ENCODE data around the gene PPP1R3C.

The PPP1R3C gene

DNA sequence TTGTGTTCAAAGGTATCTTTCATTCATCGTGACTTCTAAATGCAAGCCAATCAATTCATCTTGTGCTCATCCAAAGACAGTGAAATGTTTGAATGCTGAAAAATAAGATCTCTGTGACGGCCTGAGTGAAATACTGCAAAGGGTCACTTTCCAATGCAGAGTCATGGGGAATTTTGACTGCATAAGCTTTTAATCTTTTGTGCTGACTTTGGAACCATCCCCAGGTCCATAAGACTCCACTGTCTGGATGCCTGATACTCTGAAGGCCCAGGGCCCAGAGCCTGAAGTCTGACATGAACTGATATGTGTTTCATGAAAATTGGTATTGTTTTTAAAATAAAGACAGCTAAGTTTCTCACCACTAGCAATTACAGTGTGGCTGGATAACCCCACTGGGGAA, 39.0 kb downstream of the PPP1R3C start:
- Histone ChIP-seq H3K9me3 (ENCODE audit: control insufficient read depth, low read depth, low read length) (no peaks in the 10 kb centered on the region), H3K4me1 (ENCODE audit: control insufficient read depth, low read depth, low read length) (no peaks in the 10 kb centered on the region), H3K36me3 (ENCODE audit: control insufficient read depth, low read depth, low read length) (no peaks in the 10 kb centered on the region), H3K4me3 (ENCODE audit: low read length) (no peak overlapping the region), H3K9ac (ENCODE audit: low read length) (no peak overlapping the region), H3K27ac (ENCODE audit: low read length) (no peak overlapping the region), H3K27me3 (ENCODE audit: control insufficient read depth, insufficient read depth, low read length) (no peaks in the 10 kb centered on the region)

DNA sequence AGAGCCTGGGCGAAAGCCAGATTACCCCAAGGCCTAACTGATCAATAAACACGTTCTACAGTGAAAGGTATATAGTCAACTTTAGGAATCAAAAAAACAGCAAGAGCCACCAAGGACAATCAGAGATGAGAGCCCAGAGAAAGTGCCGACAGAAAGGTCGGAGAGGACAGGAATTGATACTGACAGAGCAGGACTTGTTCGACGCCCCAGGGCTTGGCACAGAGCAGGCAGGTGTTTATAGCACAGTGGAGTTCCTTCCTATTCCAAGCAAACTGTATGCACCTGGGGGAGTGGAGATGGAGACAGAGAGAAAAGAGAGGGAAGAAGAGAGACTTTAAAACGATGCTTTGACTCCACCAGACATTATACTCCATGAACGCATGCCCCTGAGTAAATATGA, 39.5 kb downstream of the PPP1R3C start:
- Histone ChIP-seq H3K27me3 (ENCODE audit: control insufficient read depth, insufficient read depth, low read length) (no peaks in the 10 kb centered on the region), H3K4me3 (ENCODE audit: low read length) (no peak overlapping the region), H3K9ac (ENCODE audit: low read length) (no peak overlapping the region), H3K4me1 (ENCODE audit: control insufficient read depth, low read depth, low read length) (no peaks in the 10 kb centered on the region), H3K27ac (ENCODE audit: low read length) (no peak overlapping the region), H3K9me3 (ENCODE audit: control insufficient read depth, low read depth, low read length) (no peaks in the 10 kb centered on the region), H3K36me3 (ENCODE audit: control insufficient read depth, low read depth, low read length) (no peaks in the 10 kb centered on the region)

DNA sequence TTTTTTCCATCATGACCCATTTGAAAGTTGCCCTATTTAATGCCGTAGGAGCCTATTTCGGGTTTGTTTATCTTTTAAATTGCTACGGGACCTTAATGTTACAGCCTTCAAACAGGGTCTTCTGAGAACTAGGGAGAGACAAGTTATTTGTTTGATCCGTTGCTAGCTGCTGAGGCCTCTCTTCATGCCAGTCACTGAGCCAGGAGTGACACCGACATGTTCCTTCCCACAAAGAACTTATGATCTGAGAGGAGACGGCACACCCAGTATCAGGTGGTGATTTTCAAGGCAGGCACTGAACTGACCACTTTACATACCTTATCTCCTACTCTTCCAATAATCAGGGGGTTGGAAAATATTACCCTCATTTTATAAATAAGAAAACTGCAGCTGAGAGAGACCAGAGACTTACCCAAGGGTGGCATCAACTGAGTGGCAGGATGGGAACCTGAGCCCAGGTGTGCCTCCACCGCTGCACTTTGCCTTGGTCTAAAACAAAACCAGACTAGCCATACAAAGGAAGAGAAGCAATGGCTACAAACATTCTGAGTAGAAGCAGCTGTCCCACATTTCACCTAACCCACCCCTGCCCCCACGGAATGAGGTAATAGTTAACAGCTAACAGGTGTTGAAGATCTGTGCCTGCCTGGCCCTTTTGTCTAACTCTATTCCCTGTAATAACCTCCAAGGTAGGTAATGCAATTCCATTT, 40.5 kb downstream of the PPP1R3C start:
- Histone ChIP-seq H3K9me3 (ENCODE audit: control insufficient read depth, low read depth, low read length) (no peaks in the 10 kb centered on the region), H3K4me1 (ENCODE audit: control insufficient read depth, low read depth, low read length) (no peaks in the 10 kb centered on the region), H3K27ac (ENCODE audit: low read length) (no peak overlapping the region), H3K4me3 (ENCODE audit: low read length) (no peak overlapping the region), H3K27me3 (ENCODE audit: control insufficient read depth, insufficient read depth, low read length) (no peaks in the 10 kb centered on the region), H3K9ac (ENCODE audit: low read length) (no peak overlapping the region), H3K36me3 (ENCODE audit: control insufficient read depth, low read depth, low read length) (no peaks in the 10 kb centered on the region)

DNA sequence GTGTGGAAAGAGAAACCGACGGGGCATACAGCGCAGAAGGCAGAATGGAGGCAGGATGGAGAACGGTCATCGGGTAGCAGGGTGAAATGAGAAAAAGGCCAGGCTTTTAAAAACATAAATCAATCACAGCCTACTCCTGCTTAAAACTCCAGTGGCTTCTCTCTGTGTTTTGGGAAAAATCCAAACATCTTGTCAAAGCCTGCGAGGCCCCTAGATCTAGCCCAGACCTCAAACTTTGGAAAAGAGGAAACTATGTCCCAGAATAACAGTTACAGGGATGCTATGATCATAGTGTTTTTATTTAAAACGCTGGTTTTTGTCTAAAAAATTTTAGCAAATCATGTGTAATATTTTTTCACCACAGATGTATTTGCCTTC, 41.1 kb downstream of the PPP1R3C start:
- no peak overlapping the region for H3K9ac ChIP-seq (ENCODE audit: low read length)
- no peak overlapping the region for H3K4me3 ChIP-seq (ENCODE audit: low read length)
- no peaks in the 10 kb centered on the region for H3K9me3 ChIP-seq (ENCODE audit: control insufficient read depth, low read depth, low read length)
- no peak overlapping the region for H3K27ac ChIP-seq (ENCODE audit: low read length)
- no peaks in the 10 kb centered on the region for H3K36me3 ChIP-seq (ENCODE audit: control insufficient read depth, low read depth, low read length)
- no peaks in the 10 kb centered on the region for H3K27me3 ChIP-seq (ENCODE audit: control insufficient read depth, insufficient read depth, low read length)
- no peaks in the 10 kb centered on the region for H3K4me1 ChIP-seq (ENCODE audit: control insufficient read depth, low read depth, low read length)

DNA sequence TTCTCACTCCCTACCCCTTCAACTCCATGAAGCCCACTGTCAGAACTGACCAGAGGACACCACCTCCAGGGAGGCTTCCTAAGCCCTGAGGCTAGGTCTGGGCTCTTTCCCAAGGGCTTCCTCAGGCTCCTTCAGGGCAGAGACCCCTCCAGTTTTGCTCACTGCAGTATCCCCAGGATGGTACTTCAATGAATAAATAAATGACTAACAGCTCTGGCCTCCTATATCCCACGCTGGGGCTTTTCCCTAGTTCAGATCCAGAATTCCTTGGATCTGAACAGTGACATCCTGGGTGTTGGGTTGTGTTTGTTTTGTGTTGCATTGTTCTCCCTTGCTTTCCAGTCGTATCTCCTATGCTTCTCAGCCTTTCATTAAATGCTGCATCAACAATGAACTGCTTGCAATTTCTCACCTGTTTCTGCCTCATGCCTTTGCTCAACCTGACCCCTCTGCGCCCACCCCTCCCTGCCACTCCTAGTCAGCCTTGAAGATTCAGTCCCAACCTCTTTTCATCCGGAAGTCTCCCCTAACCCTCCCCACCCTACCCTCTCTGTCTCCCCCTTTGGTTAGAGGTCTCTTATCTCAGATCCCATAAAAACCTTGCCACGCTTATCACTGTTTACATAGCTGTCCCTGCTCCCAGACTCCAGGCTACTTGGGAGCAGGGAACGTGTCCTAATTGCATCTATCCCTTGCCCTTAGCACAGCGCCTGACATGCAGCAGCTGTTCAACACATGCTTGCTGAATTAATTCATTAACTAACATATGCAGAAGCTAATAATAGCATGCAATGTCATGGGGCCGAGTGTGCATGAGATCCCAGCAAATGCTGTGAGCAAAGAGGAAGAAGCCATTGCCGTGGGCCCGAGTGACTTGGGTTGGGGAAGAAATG, 41.7 kb downstream of the PPP1R3C start:
- H3K9me3 ChIP-seq (ENCODE audit: control insufficient read depth, low read depth, low read length): no peaks in the 10 kb centered on the region
- H3K36me3 ChIP-seq (ENCODE audit: control insufficient read depth, low read depth, low read length): no peaks in the 10 kb centered on the region
- H3K27ac ChIP-seq (ENCODE audit: low read length): no peak overlapping the region
- no peak overlapping the region for H3K4me3 ChIP-seq (ENCODE audit: low read length)
- H3K4me1 ChIP-seq (ENCODE audit: control insufficient read depth, low read depth, low read length): no peaks in the 10 kb centered on the region
- no peaks in the 10 kb centered on the region for H3K27me3 ChIP-seq (ENCODE audit: control insufficient read depth, insufficient read depth, low read length)
- no peak overlapping the region for H3K9ac ChIP-seq (ENCODE audit: low read length)

DNA sequence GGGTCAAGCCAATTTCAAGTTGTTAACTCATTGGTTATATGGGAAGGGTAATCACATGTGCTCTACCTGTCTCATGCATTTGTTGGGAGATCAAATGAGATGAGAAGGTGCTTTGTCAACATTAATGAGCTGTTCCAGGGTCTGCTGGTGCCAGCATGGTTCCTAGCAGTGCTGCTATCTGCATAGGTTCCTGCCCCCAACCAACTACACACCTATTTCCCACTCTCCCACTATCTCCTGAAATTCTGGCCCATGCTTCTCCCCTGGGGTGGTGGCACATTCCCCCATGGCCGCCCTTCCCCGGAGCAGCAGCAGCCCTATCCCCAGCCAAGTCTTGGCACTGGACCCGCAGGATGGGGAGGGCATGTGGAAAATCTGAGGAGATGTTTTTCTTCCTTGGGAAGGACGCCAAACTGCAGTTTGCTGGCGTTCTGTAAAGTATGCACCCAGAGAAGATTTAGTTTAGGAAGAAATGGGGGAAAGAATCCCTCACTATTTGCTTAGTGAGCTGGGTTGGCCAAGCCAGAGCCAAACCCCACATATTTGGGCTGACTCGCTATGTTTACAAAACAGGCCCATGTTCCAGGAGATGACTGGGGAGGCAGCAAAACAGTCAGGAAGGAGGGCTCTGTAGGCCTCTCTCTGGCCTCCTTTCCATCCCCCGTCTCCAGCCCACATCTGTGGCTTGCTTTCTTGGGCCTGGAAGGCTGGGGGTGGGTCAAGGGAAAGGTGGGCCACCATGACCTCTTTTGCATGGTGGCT, 42.5 kb downstream of the PPP1R3C start:
- H3K36me3 ChIP-seq (ENCODE audit: control insufficient read depth, low read depth, low read length): no peaks in the 10 kb centered on the region
- H3K9ac ChIP-seq (ENCODE audit: low read length): no peak overlapping the region
- no peaks in the 10 kb centered on the region for H3K27me3 ChIP-seq (ENCODE audit: control insufficient read depth, insufficient read depth, low read length)
- H3K27ac ChIP-seq (ENCODE audit: low read length): no peak overlapping the region
- H3K4me3 ChIP-seq (ENCODE audit: low read length): no peak overlapping the region
- H3K9me3 ChIP-seq (ENCODE audit: control insufficient read depth, low read depth, low read length): no peaks in the 10 kb centered on the region
- no peaks in the 10 kb centered on the region for H3K4me1 ChIP-seq (ENCODE audit: control insufficient read depth, low read depth, low read length)

DNA sequence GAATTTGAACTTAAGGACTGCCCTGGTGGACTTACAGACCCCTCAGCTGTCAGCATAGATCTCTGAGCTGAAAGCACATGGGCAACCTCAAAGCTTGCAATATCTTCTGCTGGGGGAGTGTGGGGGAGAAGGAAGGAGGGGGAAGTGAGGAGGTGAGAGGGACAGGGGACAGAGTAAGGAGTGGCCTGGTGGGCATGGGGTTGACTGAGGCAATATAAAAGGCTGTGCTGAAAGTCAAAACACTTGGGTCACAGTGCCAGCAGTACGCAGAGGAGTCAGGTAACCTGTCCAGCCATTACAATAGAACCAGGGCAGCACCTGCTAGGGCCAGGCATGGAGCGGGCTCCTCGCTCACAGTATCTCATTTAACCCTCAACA, 43.2 kb downstream of the PPP1R3C start:
- no peaks in the 10 kb centered on the region for H3K4me1 ChIP-seq (ENCODE audit: control insufficient read depth, low read depth, low read length)
- H3K27ac ChIP-seq (ENCODE audit: low read length): no peak overlapping the region

DNA sequence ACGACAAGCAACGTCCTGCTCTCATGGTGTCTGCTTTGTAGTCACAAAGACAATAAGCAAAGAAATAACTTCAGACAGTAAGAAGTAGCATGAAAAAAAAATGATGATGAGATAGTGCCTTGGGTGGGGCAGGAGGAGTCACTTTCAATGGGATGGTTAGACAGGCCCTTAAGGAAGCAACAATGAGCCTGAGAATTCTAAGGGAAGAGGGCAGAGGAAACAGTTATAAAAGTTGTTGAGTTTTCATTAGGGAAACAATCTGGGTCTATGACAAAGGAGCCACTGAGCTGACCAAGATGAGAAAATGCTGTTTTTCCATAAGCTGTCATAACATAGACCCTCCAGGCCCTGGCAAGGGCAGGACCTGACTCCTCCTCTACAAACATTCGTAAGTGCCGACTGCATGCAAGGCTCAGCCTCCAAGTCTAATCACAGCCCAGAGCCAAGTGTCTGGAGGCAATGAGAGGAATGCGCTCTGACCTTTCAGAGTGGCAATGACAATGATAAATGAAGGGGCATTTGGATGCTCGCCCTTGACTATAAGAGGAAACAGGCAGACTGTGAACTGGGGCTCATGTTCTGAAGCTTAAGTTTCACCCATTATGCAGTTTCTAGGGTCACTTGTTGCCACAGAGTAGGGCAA, 43.7 kb downstream of the PPP1R3C start:
- no peak overlapping the region for H3K4me3 ChIP-seq (ENCODE audit: low read length)
- no peaks in the 10 kb centered on the region for H3K27me3 ChIP-seq (ENCODE audit: control insufficient read depth, insufficient read depth, low read length)
- no peaks in the 10 kb centered on the region for H3K36me3 ChIP-seq (ENCODE audit: control insufficient read depth, low read depth, low read length)
- no peak overlapping the region for H3K9ac ChIP-seq (ENCODE audit: low read length)
- H3K4me1 ChIP-seq (ENCODE audit: control insufficient read depth, low read depth, low read length): no peaks in the 10 kb centered on the region
- no peaks in the 10 kb centered on the region for H3K9me3 ChIP-seq (ENCODE audit: control insufficient read depth, low read depth, low read length)
- H3K27ac ChIP-seq (ENCODE audit: low read length): no peak overlapping the region

More for the DNA sequence above, 43.2 kb downstream of the PPP1R3C start:
- H3K36me3 ChIP-seq (ENCODE audit: control insufficient read depth, low read depth, low read length): no peaks in the 10 kb centered on the region
- no peaks in the 10 kb centered on the region for H3K27me3 ChIP-seq (ENCODE audit: control insufficient read depth, insufficient read depth, low read length)
- no peak overlapping the region for H3K9ac ChIP-seq (ENCODE audit: low read length)
- no peaks in the 10 kb centered on the region for H3K9me3 ChIP-seq (ENCODE audit: control insufficient read depth, low read depth, low read length)
- no peak overlapping the region for H3K4me3 ChIP-seq (ENCODE audit: low read length)

DNA sequence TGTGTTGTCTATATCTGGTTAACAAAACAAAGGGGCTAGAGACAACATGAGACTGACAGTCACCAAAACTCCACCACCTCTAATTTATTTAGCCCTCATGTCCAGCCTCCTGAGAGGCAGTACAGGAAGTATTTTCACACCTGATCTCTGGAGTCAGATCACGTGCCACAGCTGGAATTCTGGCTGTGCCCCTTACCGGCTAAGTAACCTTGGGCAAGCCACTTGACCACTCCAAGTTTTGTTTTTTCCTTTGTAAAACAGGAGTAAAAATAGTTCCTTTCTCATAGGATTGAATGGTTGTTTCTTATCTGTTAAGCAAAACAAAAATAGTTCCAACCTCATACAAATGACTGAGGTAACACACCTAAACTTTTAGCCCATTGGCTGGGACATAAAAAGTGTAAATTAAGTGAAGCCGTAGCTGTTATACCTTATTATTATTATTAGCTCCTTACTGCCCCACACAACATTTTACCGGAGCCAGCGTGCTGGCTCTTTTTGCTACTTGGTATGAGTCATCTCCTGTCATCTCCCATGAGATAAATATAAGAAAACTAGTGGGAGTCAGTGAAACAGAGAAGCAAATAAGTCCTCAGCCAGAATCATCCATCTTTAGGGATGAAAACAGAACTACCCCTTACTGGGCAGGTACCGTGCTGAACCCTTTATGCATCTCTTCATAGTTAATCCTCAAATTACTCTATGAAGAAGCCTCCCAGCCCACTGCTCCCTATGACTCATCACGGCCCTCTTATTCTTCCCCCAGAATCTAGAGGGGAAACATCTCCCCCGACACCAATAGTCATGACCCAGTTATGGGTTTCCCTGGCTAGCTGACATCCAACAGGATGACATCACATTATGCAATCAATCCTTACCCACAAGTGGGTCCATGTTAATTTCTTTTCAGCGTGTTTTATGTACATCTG, 44.9 kb downstream of the PPP1R3C start:
- no peaks in the 10 kb centered on the region for H3K27me3 ChIP-seq (ENCODE audit: control insufficient read depth, insufficient read depth, low read length)
- H3K4me1 ChIP-seq (ENCODE audit: control insufficient read depth, low read depth, low read length): no peaks in the 10 kb centered on the region

DNA sequence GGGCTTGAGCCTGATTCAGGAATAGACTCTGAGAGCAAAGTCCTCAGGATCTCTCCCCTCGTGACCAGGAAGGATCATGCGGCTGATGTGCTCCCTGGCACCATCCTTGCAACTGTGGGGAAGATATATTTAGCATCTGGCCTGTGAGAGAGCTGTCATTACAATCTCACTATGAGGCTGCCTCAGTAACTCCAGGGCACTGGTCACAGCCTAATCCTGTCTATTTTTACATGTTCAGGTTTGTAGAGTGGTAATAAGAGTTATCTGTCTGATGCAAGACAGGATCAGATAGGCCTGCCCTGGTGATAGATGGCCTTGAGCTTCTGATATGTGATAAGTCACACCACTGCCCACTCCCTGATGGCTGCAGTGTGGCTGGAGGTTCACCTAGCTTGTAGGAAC, 50.7 kb downstream of the PPP1R3C start:
- Histone ChIP-seq H3K4me3 (ENCODE audit: low read length) (no peak overlapping the region), H3K9me3 (ENCODE audit: control insufficient read depth, low read depth, low read length) (no peaks in the 10 kb centered on the region), H3K9ac (ENCODE audit: low read length) (no peak overlapping the region), H3K27me3 (ENCODE audit: control insufficient read depth, insufficient read depth, low read length) (no peaks in the 10 kb centered on the region), H3K27ac (ENCODE audit: low read length) (no peak overlapping the region), H3K36me3 (ENCODE audit: control insufficient read depth, low read depth, low read length) (no peaks in the 10 kb centered on the region), H3K4me1 (ENCODE audit: control insufficient read depth, low read depth, low read length) (no peaks in the 10 kb centered on the region)

More for the DNA sequence above, 44.9 kb downstream of the PPP1R3C start:
- H3K9me3 ChIP-seq (ENCODE audit: control insufficient read depth, low read depth, low read length): no peaks in the 10 kb centered on the region
- no peaks in the 10 kb centered on the region for H3K36me3 ChIP-seq (ENCODE audit: control insufficient read depth, low read depth, low read length)
- H3K4me3 ChIP-seq (ENCODE audit: low read length): no peak overlapping the region
- H3K27ac ChIP-seq (ENCODE audit: low read length): no peak overlapping the region
- no peak overlapping the region for H3K9ac ChIP-seq (ENCODE audit: low read length)

Measured in iPS-18a (cell line).